Skin epidermis (tissue), 12 donors: ENCODE results near the gene CATSPER3.

Experiments
- H3K27ac ChIP-seq, 21 experiments: fragments of 200-600 bp; sonication (generic) in 11 of 21; one replicate each; pipeline ENCODE4 v1.5.0; 2020; ENCODE audit warnings: mild to moderate bottlenecking in 3 of 21, inconsistent platforms in 2 of 21, moderate library complexity in 2 of 21
- H3K4me3 ChIP-seq, 7 experiments: fragments of 200-600 bp; sonication (generic) in 2 of 7; one replicate each; pipeline ENCODE4 v1.5.0; 2020; ENCODE audit warnings: inconsistent platforms in 2 of 7, mild to moderate bottlenecking in 2 of 7, moderate library complexity in 1 of 7

CATSPER3 gene

GRCh38 chr5:135053989-135054388 lies 86.3 kb downstream of the CATSPER3 start:
- Histone ChIP-seq H3K4me3 (no peak overlapping the region), H3K27ac (no peak overlapping the region)

- Histone ChIP-seq H3K27ac (no peak overlapping the region), H3K4me3 (no peak overlapping the region)
Measured at GRCh38 chr5:135054546-135054945, 86.8 kb downstream of the CATSPER3 start.

- H3K4me3 ChIP-seq, result no peak overlapping the region
- no peak overlapping the region for H3K27ac ChIP-seq
Measured at GRCh38 chr5:135055396-135055795, 87.7 kb downstream of the CATSPER3 start.

- H3K4me3 ChIP-seq, result no peak overlapping the region
- H3K27ac ChIP-seq, result no peak overlapping the region
Measured at GRCh38 chr5:135056316-135057030, 88.8 kb downstream of the CATSPER3 start.

- Histone ChIP-seq H3K4me3 (no peak overlapping the region), H3K27ac (no peak overlapping the region)
Measured at GRCh38 chr5:135057233-135057632, 89.5 kb downstream of the CATSPER3 start.

- Histone ChIP-seq H3K27ac (no peak overlapping the region), H3K4me3 (no peak overlapping the region)
Measured at GRCh38 chr5:135058331-135058732, 90.6 kb downstream of the CATSPER3 start.

DNA sequence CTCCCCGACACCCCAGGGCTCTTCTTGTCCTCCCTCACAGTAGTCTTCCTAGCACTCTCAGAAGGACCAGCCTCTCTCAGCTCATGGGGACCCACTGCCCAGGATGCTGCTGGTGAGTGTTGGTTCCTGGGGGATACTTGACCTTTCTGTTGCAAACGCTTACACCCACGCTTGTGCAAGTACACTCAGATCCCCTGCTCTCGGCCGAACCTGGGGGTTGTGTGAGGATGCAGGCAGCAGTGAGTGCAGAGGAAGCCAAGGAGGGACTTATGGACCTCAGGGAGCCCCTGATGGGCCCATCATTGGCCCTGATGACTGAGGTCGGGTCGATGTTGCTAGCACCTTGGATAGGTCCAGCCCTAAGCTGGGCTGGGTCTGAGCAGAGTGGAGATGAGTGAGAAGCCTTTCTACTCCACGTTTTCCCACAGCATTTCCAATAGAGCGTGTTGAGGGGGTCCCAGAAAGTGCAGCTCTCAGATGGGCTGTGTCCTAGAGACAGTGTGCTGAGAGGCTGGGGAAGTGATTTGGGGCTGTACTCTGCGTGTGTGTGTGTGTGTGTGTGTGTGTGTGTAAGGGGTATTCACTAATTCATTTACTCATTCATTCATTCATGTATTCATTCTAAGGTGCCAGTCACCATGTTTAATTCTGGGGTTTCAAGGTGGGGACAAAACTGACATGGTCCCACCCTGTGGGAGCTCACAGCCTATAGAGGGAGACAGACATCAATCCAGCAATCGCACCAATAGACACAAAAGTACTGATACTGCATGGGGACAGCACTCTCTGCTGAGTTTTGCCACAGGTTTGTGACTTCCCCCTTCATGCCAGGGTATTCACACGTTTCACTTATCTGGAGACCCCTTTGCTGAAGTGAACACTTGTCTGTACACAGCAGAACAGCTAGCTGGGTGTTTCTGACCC lies 91.6 kb downstream of the CATSPER3 start:
- Histone ChIP-seq H3K4me3 (no peak overlapping the region), H3K27ac (no peak overlapping the region)

DNA sequence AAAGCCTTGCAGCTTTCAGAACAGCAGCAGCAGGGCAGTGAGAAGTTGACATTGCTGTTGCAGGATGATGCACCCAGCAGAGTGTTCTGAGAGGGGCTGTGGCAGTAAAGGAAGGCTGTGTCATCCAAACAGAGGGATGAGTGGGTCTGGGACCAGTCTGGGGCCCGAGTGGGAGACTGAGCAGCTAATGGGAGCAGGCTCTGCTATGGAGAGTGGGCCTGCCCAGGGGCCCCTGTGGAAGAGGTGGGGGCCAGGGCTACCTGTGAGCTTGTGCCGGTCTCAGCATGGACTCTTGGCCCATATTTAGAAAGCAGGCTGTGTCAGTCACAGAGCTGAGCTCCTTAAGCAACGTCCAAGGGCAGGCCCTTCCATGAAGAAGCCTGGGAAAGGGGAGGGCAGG lies 92.3 kb downstream of the CATSPER3 start:
- no peak overlapping the region for H3K4me3 ChIP-seq
- no peak overlapping the region for H3K27ac ChIP-seq

DNA sequence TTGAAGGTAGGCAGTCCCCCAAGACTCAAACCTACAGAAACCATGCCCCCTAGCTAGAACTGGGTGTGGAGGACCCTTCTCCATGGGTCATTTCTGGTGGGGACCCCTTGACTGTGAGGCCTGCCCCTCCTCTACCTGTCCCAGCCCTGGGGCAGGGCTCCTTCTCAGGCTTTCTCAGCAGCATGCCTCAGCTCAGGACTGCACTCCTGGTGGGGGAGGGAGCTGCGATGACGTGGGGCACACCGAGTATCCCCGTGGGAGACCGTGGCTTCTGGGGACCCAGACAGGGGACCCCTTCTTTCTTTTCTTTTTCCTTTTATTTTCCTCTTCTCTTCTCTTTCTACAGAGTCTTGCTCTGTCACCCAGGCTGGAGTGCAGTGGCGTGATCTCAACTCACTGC lies 93.3 kb downstream of the CATSPER3 start:
- H3K4me3 ChIP-seq, result no peak overlapping the region
- H3K27ac ChIP-seq, result no peak overlapping the region
